Spleen (tissue), 11 donors: Measurements from ENCODE around the gene ADAM10. TPM values are rescaled to one million over a fixed set of nuclear protein-coding genes. Genes with fewer than 3 reads are reported as not detected.

ENCODE experiments used
- DNase-seq: peaks from one replicate; pipeline ENCODE4 v3.0.0-alpha.2; 2020
- H3K27ac ChIP-seq, 8 donors: fragments of 200-600 bp; sonication (generic) in 7 of 8; 1 replicate in 4 of 8; 2 replicates in 4 of 8; pipeline versions ENCODE4 v1.5.0 to v1.8.0; 2016 to 2021; ENCODE audit warnings: inconsistent platforms in 4 of 8, mild to moderate bottlenecking in 4 of 8, moderate library complexity in 1 of 8
- H3K27me3 ChIP-seq, 7 donors: fragments of 200-600 bp; sonication (generic) in 6 of 7; replicated peaks in 1 of 7; 1 replicate in 4 of 7; 2 replicates in 3 of 7; pipeline versions ENCODE4 v1.5.0 to v1.8.0; 2016 to 2021; ENCODE audit warnings: inconsistent platforms in 3 of 7, mild to moderate bottlenecking in 1 of 7
- H3K36me3 ChIP-seq, 6 donors: fragments of 200-600 bp; sonication (generic) in 5 of 6; 1 replicate in 4 of 6; 2 replicates in 2 of 6; pipeline versions ENCODE4 v1.5.0 to v1.8.0; 2016 to 2021; ENCODE audit warnings: inconsistent platforms in 2 of 6
- H3K4me1 ChIP-seq, 6 donors: fragments of 200-600 bp; sonication (generic) in 5 of 6; 1 replicate in 3 of 6; 2 replicates in 3 of 6; pipeline versions ENCODE4 v1.5.0 to v1.8.0; 2016 to 2021; ENCODE audit warnings: inconsistent platforms in 3 of 6
- H3K4me3 ChIP-seq, 8 donors: fragments of 200-600 bp; sonication (generic) in 7 of 8; 1 replicate in 4 of 8; 2 replicates in 4 of 8; pipeline versions ENCODE4 v1.5.0 to v1.8.0; 2016 to 2021; ENCODE audit warnings: inconsistent platforms in 4 of 8, mild to moderate bottlenecking in 4 of 8, moderate library complexity in 2 of 8
- H3K9me3 ChIP-seq, 8 donors: fragments of 200-600 bp; sonication (generic) in 7 of 8; 1 replicate in 4 of 8; 2 replicates in 4 of 8; pipeline versions ENCODE4 v1.5.0 to v1.8.0; 2016 to 2021; ENCODE audit warnings: inconsistent platforms in 4 of 8
- POLR2A ChIP-seq, 3 donors: fragments of 450-650 bp; IDR thresholded peaks; one replicate each; pipeline ENCODE4 v1.5.1; 2017; ENCODE audit warnings: antibody characterized with exemption in 3 of 3, mild to moderate bottlenecking in 1 of 3
- POLR2AphosphoS5 ChIP-seq, 3 donors: sonication (generic); formaldehyde crosslinking; IDR thresholded peaks; one replicate each; pipeline ENCODE4 v1.5.1; 2017; ENCODE audit warnings: antibody characterized with exemption in 3 of 3
- WGBS, 5 donors: extraction: QIAGEN DNeasy Blood & Tissue Kit in 3 of 5; methylation state at CpG; one replicate each; pipeline versions ENCODE4 v1.1.5 to v1.1.7; 2013 to 2018; 5-methylcytosine and 5-hydroxymethylcytosine counted together
- intact Hi-C: fragments of 100-400 bp; cut with DNase I; formaldehyde crosslinking; loops from one replicate; pipeline ENCODE4 v1.15.0; 2023; ENCODE audit warnings: low total_unique reads
- polyA plus RNA-seq, 3 donors: library from polyadenylated mRNA; stranded (reverse); fragments of 200-250 nt; gene quantifications; one replicate each; pipeline ENCODE4 v1.2.1, GENCODE V29; 2013
- total RNA-seq, 7 donors: library from RNA; depleted of rRNA in 3 of 7; stranded (reverse); fragments of >200 nt in 3 of 7; fragmentation: NEBNext Ultra II Directional in 4 of 7; extraction: Animal tissue kit (Norgen Biotek cat#: 25700) in 4 of 7; gene quantifications; one replicate each; pipeline versions ENCODE4 v1.1.0 to v1.2.1, GENCODE V29; 2016 to 2021
- TF ChIP-seq, protein P1 (sequence below), 11 experiments: fragments of 200-600 bp in 7 of 11; fragments of 450-650 bp in 4 of 11; sonication (generic) in 4 of 11; IDR thresholded peaks in 8 of 11; conservative IDR thresholded peaks in 3 of 11; 1 replicate in 7 of 11; 2 replicates in 4 of 11; pipeline versions ENCODE4 v1.4.0 to v1.8.0; 2016 to 2021; ENCODE audit warnings: antibody characterized with exemption in 11 of 11, inconsistent platforms in 4 of 11, mild to moderate bottlenecking in 1 of 11
- donor health status: healthy with polysubstance abuse.
- donor health status: DM: no; HTN: no; CAD: no; lungs with moderate emphysema.
- donor health status: DM: no; HTN: no; CAD: no.
- donor health status: Bipolar disorder and iron deficiency.
- donor health status: healthy.
- donor health status: DM: no; HTN: no; CAD: no.
- donor health status: DM: yes; HTN: yes; CAD: no.

The ADAM10 gene
- total and polyA plus RNA-seq, 10 donors = 7.6 to 205 (median 123) TPM

DNA sequence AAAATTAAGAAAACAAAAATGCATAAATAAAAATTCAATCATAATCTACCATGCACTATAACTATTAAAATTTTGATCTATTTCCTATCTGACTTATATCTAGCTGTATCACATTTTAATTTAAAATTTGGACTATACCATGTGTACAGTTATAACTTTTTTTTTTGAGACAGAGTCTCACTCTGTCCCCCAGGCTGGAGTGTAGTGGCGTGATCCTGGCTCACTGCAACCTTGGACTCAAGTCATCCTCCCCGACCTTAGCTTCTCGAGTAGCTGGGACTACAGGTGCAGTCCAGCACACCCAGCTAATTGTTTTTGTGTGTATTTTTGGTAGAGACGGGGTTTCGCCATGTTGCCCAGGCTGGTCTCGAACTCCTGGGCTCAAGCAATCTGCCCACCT lies 119.9 kb downstream of the ADAM10 start:
- DNase-seq = no peak
- no peak for TF ChIP-seq POLR2AphosphoS5 (IDR thresholded peaks at IDR 0.05)
- TF ChIP-seq POLR2A (IDR thresholded peaks at IDR 0.05) = no peak
- TF ChIP-seq, protein P1, sequence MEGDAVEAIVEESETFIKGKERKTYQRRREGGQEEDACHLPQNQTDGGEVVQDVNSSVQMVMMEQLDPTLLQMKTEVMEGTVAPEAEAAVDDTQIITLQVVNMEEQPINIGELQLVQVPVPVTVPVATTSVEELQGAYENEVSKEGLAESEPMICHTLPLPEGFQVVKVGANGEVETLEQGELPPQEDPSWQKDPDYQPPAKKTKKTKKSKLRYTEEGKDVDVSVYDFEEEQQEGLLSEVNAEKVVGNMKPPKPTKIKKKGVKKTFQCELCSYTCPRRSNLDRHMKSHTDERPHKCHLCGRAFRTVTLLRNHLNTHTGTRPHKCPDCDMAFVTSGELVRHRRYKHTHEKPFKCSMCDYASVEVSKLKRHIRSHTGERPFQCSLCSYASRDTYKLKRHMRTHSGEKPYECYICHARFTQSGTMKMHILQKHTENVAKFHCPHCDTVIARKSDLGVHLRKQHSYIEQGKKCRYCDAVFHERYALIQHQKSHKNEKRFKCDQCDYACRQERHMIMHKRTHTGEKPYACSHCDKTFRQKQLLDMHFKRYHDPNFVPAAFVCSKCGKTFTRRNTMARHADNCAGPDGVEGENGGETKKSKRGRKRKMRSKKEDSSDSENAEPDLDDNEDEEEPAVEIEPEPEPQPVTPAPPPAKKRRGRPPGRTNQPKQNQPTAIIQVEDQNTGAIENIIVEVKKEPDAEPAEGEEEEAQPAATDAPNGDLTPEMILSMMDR (IDR thresholded peaks at IDR 0.05 in 8 of 11, conservative IDR thresholded peaks at IDR 0.05 in 3 of 11) = no peak
- no peak overlapping the region for H3K4me3 ChIP-seq
- H3K36me3 ChIP-seq = peaks cover 0 to 58% (median 14%) of the 10 kb centered on the region in 6 donors
- H3K4me1 ChIP-seq = peaks cover 19 to 60% (median 26%) of the 10 kb centered on the region in 6 donors
- H3K27me3 ChIP-seq = no peaks in the 10 kb centered on the region
- intact Hi-C loops = no loop called here
- 84 to 94% (median 88%) methylated on average over 6 of the region's 6 CpGs for WGBS, 5 donors
- H3K27ac ChIP-seq = peak overlapping the region; percentile 61 to 88 (median 84)
- H3K9me3 ChIP-seq = no peaks in the 10 kb centered on the region

DNA sequence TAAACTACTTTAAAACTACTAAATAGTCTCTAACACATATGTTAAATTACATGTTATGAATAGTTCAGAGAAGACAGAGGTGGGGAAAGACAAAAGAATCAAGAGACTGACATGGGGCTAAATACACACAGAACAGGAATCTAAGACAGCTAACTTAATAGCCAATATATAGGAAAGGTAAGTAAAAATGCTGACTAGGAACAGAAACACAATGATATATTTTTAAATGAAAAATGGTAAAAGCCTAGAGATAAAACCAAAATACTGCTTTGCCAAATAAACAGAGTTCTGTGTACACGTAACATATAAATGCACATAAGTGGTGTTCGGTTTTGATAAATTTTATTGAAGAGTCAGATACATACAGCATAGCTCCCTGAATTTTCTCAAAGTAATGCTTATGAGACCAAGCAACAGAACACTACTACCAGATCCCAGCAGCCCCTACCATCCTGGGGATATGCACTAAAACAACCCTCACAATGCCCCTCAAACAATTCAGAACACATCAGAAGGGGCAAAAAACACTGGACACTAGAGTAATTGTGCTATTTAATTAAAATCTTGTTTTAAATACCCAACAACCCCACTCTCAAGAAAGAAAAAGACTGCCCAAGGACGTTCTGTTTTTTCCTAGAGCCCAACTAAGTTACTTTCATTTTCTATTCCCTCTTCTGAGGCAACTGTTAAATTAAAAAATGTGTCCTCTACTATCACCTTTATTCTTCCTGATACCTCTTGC lies 121.1 kb downstream of the ADAM10 start:
- Histone ChIP-seq H3K27ac (peak overlapping the region; percentile 61 to 88 (median 84)), H3K36me3 (peaks cover 0 to 58% (median 14%) of the 10 kb centered on the region in 6 donors), H3K9me3 (no peaks in the 10 kb centered on the region), H3K4me1 (peaks cover 19 to 62% (median 26%) of the 10 kb centered on the region in 6 donors), H3K4me3 (peak overlapping the region in 5 of 8 donors; percentile 6 to 51 (median 10)), H3K27me3 (no peaks in the 10 kb centered on the region)
- no peak for DNase-seq
- TF ChIP-seq, protein P1 (IDR thresholded peaks at IDR 0.05 in 8 of 11, conservative IDR thresholded peaks at IDR 0.05 in 3 of 11) = no peak
- TF ChIP-seq POLR2A (IDR thresholded peaks at IDR 0.05) (no peak), POLR2AphosphoS5 (IDR thresholded peaks at IDR 0.05) (no peak)
- intact Hi-C loops = no loop called here
- 47 to 55% (median 50%) methylated on average over 3 of the region's 3 CpGs for WGBS, 5 donors

DNA sequence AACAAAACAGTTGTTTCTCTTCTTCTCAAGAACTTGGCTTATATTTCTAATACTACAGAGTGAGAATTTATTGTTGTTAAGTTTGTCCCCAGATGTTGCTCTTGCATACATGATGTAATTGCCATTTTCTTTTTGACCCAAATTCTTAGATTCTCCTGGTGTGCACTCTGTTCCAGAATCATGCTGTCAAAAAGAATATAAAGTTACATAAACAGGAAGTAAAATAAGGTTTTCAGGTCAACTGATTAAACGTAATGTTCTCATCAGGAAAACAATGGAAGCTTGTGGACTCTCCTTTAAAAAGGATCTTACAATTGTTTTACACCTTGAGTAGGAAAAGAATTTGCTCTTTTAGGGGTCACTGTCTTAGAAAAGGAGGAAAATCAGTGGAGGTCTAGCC lies 121.8 kb downstream of the ADAM10 start:
- peaks cover 0 to 55% (median 14%) of the 10 kb centered on the region in 6 donors for H3K36me3 ChIP-seq
- no peaks in the 10 kb centered on the region for H3K27me3 ChIP-seq
- no peaks in the 10 kb centered on the region for H3K9me3 ChIP-seq
- TF ChIP-seq, protein P1 (IDR thresholded peaks at IDR 0.05 in 8 of 11, conservative IDR thresholded peaks at IDR 0.05 in 3 of 11) = no peak
- TF ChIP-seq POLR2AphosphoS5 (IDR thresholded peaks at IDR 0.05) (no peak), POLR2A (IDR thresholded peaks at IDR 0.05) (no peak)
- 7 to 22% (median 9%) methylated on average over 1 of the region's 1 CpG for WGBS, 5 donors
- no peak overlapping the region for H3K4me3 ChIP-seq
- DNase-seq = no peak
- H3K27ac ChIP-seq = peak overlapping the region; percentile 61 to 88 (median 84)
- peaks cover 19 to 62% (median 26%) of the 10 kb centered on the region in 6 donors for H3K4me1 ChIP-seq
- intact Hi-C loops = no loop called here

DNA sequence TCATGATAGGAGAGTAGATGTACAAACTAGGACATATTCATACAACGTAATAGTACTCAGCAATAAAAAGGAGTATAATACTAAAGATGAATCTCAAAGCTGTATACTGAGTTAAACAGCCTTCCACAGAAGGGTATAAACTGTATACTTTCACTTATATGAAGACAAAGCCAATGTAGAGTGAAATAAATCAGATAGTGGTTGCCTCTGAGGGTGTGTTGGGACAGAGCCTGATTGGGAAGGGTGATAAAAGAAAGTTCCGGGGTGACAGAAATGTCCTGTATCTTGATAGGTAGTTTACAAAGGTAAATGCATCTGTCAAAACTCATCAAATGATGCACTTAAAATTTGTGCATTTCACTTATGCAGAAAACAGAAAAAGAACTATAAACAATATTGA lies 122.5 kb downstream of the ADAM10 start:
- TF ChIP-seq POLR2A (IDR thresholded peaks at IDR 0.05) = no peak
- TF ChIP-seq, protein P1 (IDR thresholded peaks at IDR 0.05 in 8 of 11, conservative IDR thresholded peaks at IDR 0.05 in 3 of 11) = no peak
- TF ChIP-seq POLR2AphosphoS5 (IDR thresholded peaks at IDR 0.05) = no peak
- Histone ChIP-seq H3K4me3 (no peak overlapping the region), H3K27me3 (no peaks in the 10 kb centered on the region), H3K36me3 (peaks cover 0 to 48% (median 13%) of the 10 kb centered on the region in 6 donors), H3K27ac (peak overlapping the region in 7 of 8 donors; percentile 61 to 88 (median 84)), H3K4me1 (peaks cover 19 to 68% (median 26%) of the 10 kb centered on the region in 6 donors), H3K9me3 (no peaks in the 10 kb centered on the region)
- intact Hi-C loops = no loop called here
- WGBS, 5 donors = 85 to 94% (median 90%) methylated on average over 2 of the region's 2 CpGs
- DNase-seq = no peak
